Activated CD8-positive, alpha-beta T cell treated with anti-CD3 and anti-CD28 coated beads for 36 hours (primary cell): ENCODE data around the gene NAB2. TPM values are rescaled to one million over a fixed set of nuclear protein-coding genes. Genes with fewer than 3 reads are reported as not detected.

Experiments
- ATAC-seq: fragments of 200-7000 bp; cut with Tn5 transposase; one replicate; pipeline ENCODE4 v1.10.0; 2021; ENCODE audit warnings: mild to moderate bottlenecking, moderate library complexity
- CTCF ChIA-PET: fragments of 350-600 bp; sonication (Branson Sonifier 250); formaldehyde crosslinking; loops from one replicate; lab custom pipeline; 2021; ENCODE audit warnings: antibody characterized with exemption; lab: Charles Lee
- POLR2A ChIA-PET: fragments of 350-600 bp; sonication (Branson Sonifier 250); formaldehyde crosslinking; loops from one replicate; lab custom pipeline; 2021; ENCODE audit warnings: antibody characterized with exemption; lab: Charles Lee
- DNase-seq: peaks from one replicate; pipeline ENCODE4 v3.0.0-alpha.2; 2020
- H3K27ac Mint-ChIP-seq: one replicate; pipeline ENCODE4 v1.8.0; 2021; ENCODE audit warnings: mild to moderate bottlenecking, mixed read lengths
- H3K27me3 Mint-ChIP-seq: one replicate; pipeline ENCODE4 v1.8.0; 2021; ENCODE audit warnings: mixed read lengths
- H3K36me3 Mint-ChIP-seq: one replicate; pipeline ENCODE4 v1.8.0; 2021; ENCODE audit warnings: low read depth, mixed read lengths
- H3K4me1 Mint-ChIP-seq: one replicate; pipeline ENCODE4 v1.8.0; 2021; ENCODE audit warnings: low read depth, mixed read lengths
- H3K4me3 Mint-ChIP-seq: one replicate; pipeline ENCODE4 v1.8.0; 2021; ENCODE audit warnings: mild to moderate bottlenecking, moderate library complexity, mixed read lengths
- H3K9me3 Mint-ChIP-seq: one replicate; pipeline ENCODE4 v1.8.0; 2021; ENCODE audit warnings: mixed read lengths
- CTCF ChIP-seq: fragments of 200-600 bp; IDR thresholded peaks from one replicate; pipeline ENCODE4 v1.8.0; 2022; ENCODE audit warnings: antibody characterized with exemption, mild to moderate bottlenecking
- intact Hi-C: fragments of 100-400 bp; cut with micrococcal nuclease; formaldehyde crosslinking; loops from one replicate; pipeline ENCODE4 v1.10.0; 2022
- total RNA-seq, 2 experiments: library from RNA; stranded (reverse); gene quantifications; one replicate each; pipeline ENCODE4 v1.2.3, GENCODE V29; 2021

The NAB2 gene
- total RNA-seq, 2 experiments from 2014 or later = 69.3 to 70.8 TPM

- no peaks in the 10 kb centered on the region for H3K9me3 Mint-ChIP-seq
- H3K36me3 Mint-ChIP-seq = peaks cover 69% of the 10 kb centered on the region
- DNase-seq (no peak), ATAC-seq (peak; percentile 31)
- H3K4me3 Mint-ChIP-seq = no peak overlapping the region
- intact Hi-C loops = no loop called here
- ChIA-PET CTCF (interaction anchor here (1.1 to 3.8 kb wide), 2 partner anchors 12 to 81 kb away, joined by 3 to 14 read pairs; no protein-coding TSS in a partner anchor), POLR2A (interaction anchor here (0.6 to 18.7 kb wide), 3 partner anchors 3 to 23 kb away, joined by 4 to 417 read pairs (median 417); partner anchors contain the start of genes NAB2, NEMP1 and STAT6)
- peaks cover 61% of the 10 kb centered on the region for H3K4me1 Mint-ChIP-seq
- no peaks in the 10 kb centered on the region for H3K27me3 Mint-ChIP-seq
- H3K27ac Mint-ChIP-seq = peak overlapping the region; percentile 86
- no peak for TF ChIP-seq CTCF
Measured at GRCh38 chr12:57101892-57102695, 13.2 kb downstream of the NAB2 start.

- CTCF ChIA-PET = interaction anchor here (1.0 to 9.8 kb wide), 4 partner anchors 9 to 34 kb away, joined by 3 to 167 read pairs (median 5); partner anchors contain the start of gene NAB2
- no peak for DNase-seq
- H3K4me1 Mint-ChIP-seq = peaks cover 67% of the 10 kb centered on the region
- H3K36me3 Mint-ChIP-seq = peaks cover 80% of the 10 kb centered on the region
- TF ChIP-seq CTCF = no peak
- no peak overlapping the region for H3K4me3 Mint-ChIP-seq
- no peaks in the 10 kb centered on the region for H3K9me3 Mint-ChIP-seq
- POLR2A ChIA-PET = interaction anchor here (1.7 to 18.7 kb wide), 4 partner anchors 1 to 38 kb away, joined by 3 to 417 read pairs (median 212); partner anchors contain the start of genes NAB2, NEMP1 and STAT6
- intact Hi-C loops = no loop called here
- H3K27ac Mint-ChIP-seq = peak overlapping the region; percentile 73
- peak; percentile 26 for ATAC-seq
- H3K27me3 Mint-ChIP-seq = no peaks in the 10 kb centered on the region
Measured at GRCh38 chr12:57103856-57104255, 14.9 kb downstream of the NAB2 start.

DNA sequence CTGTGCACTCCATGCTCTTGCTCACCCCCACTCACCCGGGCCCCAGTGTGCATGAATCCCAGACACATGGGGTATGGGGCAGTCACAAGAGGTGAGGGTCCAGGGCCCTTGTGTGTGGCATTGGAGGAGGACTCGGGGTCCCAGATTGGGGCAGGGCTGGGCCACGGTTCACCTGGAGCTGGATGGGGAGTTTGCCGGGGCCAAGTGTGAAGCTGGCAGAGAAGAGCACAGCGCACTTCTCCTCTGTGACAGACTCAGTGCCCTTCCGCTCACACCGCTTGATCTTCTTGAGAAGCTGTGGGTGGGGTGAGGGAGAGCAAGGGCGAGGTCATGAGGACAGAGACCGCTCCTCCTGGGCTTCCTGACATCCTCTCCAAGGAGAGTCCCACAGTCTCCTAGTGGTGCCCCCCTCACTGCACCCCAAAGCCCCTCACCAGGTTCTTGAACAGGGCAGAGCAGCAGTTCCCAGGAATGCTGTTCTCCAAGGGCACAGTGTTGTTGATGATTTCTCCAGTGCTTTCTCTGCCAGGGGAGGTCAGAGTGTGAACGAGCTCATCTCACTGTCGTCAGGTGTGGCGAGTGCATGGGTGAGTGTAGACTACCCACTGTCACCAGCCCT is 15.5 kb downstream of the NAB2 start:
- ChIA-PET CTCF (interaction anchor here (0.8 to 9.8 kb wide), 6 partner anchors 8 to 110 kb away, joined by 3 to 167 read pairs (median 4); partner anchors contain the start of gene NAB2), POLR2A (interaction anchor here (0.7 to 18.7 kb wide), 5 partner anchors 1 to 77 kb away, joined by 3 to 417 read pairs (median 7); partner anchors contain the start of genes NAB2, NEMP1 and STAT6)
- peaks cover 68% of the 10 kb centered on the region for H3K4me1 Mint-ChIP-seq
- no peak overlapping the region for H3K4me3 Mint-ChIP-seq
- H3K9me3 Mint-ChIP-seq = no peaks in the 10 kb centered on the region
- intact Hi-C loops = no loop called here
- peak overlapping the region; percentile 73 for H3K27ac Mint-ChIP-seq
- no peaks in the 10 kb centered on the region for H3K27me3 Mint-ChIP-seq
- H3K36me3 Mint-ChIP-seq = peaks cover 76% of the 10 kb centered on the region
- ATAC-seq (no peak), DNase-seq (no peak)
- no peak for TF ChIP-seq CTCF

- TF ChIP-seq CTCF = no peak
- H3K4me3 Mint-ChIP-seq = no peak overlapping the region
- DNase-seq = no peak
- H3K27ac Mint-ChIP-seq = peak overlapping the region; percentile 73
- H3K36me3 Mint-ChIP-seq = peaks cover 77% of the 10 kb centered on the region
- no peaks in the 10 kb centered on the region for H3K9me3 Mint-ChIP-seq
- H3K27me3 Mint-ChIP-seq = no peaks in the 10 kb centered on the region
- peaks cover 75% of the 10 kb centered on the region for H3K4me1 Mint-ChIP-seq
- ChIA-PET POLR2A (interaction anchor here (17.5 kb wide), 1 partner anchor 10 kb away, joined by 417 read pairs; the partner anchor contains the start of gene NAB2), CTCF (interaction anchor here (0.8 to 9.8 kb wide), 6 partner anchors 12 to 109 kb away, joined by 3 to 167 read pairs (median 5); partner anchors contain the start of gene NAB2)
- intact Hi-C loops = no loop called here
- no peak for ATAC-seq
Measured at GRCh38 chr12:57105011-57105753, 16.3 kb downstream of the NAB2 start.
